Measurements from ENCODE around the gene CLDND2.
"Not testable (repeated sequence)": the region's sequence is repeated elsewhere in the genome, so short reads cannot be mapped to it uniquely, and the experiment has no call there.

Gene CLDND2

GRCh38 chr19:51368366-51369282 is at the start of gene CLDND2:
Gene CLDND2 (minus strand): TSS chr19:51369003. CDS start chr19:51368577, 426 bp downstream.
- DNase-seq (ENCODE audit: low spot score) = no peak

GRCh38 chr19:51417810-51418157 is 49.0 kb upstream of the CLDND2 start:
- DNase-seq (ENCODE audit: low spot score) = no peak

DNA sequence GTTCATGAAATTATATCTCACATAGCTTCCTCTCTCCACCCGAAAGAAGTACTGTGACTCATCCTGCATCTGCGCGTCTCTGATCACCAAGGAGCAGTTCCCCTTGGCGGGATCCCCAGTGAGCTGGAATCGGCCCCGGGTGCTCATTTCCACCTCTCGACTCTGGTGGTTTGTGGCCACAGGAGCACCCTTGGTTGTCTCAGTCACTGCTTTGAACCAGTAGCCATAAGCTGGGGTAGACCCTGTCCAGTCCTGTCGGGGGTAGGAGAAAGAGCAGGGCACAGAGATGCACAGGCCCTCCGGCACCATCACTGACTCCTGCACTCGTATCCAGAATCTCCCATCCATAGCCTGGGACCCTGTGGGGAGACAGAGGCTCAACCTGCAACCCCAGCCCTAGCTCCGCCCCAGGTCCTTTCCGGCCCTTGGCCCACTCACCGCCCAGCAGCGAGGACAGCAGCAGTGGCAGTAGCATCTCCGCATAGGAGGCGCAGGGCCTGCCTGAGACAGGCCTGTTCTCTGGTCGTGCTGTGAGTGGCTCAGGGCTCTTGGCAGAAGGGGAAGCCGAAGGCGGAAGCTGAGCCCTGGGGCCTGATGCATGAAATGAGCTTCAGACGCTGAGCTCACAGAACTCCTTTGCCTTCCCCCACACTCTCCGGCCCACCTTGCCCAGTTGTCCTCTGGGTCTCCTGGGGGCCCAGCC is 48.5 kb upstream of the CLDND2 start, which contains the start of gene SIGLEC10:
SIGLEC10 (minus strand) TSS at position 536 of the 703 bp plus-strand sequence; CDS start at position 475, 61 bp downstream.
- no peak for DNase-seq (ENCODE audit: low spot score)

- DNase-seq (ENCODE audit: low spot score) = not testable (repeated sequence)
Measured at GRCh38 chr19:51416422-51416821, 47.6 kb upstream of the CLDND2 start.

GRCh38 chr19:51415187-51415586 is 46.4 kb upstream of the CLDND2 start:
- no peak for DNase-seq (ENCODE audit: low spot score)

- DNase-seq (ENCODE audit: low spot score) = no peak
Measured at GRCh38 chr19:51410950-51411748, 42.3 kb upstream of the CLDND2 start.

- DNase-seq (ENCODE audit: low spot score) = peak; percentile 36
Measured at GRCh38 chr19:51407511-51408131, 38.8 kb upstream of the CLDND2 start.

DNA sequence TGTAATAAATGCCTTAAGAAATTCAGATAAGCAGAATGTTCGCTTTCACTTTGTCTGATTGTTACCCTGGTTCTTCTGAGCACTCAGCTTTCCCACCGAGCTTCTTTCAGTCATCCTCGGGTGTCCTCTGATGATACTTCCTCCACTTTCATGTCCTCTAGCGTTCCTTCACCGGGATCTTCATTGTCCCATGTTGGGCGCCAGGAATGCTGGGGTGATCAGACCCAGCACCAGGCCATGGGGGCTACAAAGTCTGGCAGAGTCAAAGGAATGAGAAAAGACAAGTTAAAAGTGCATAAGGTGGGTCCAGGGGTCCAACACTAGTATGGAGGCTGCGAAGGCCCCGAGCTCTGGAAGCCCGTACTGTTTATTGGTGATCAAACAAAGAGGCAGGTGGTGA is 33.3 kb upstream of the CLDND2 start:
- no peak for DNase-seq (ENCODE audit: low spot score)

DNA sequence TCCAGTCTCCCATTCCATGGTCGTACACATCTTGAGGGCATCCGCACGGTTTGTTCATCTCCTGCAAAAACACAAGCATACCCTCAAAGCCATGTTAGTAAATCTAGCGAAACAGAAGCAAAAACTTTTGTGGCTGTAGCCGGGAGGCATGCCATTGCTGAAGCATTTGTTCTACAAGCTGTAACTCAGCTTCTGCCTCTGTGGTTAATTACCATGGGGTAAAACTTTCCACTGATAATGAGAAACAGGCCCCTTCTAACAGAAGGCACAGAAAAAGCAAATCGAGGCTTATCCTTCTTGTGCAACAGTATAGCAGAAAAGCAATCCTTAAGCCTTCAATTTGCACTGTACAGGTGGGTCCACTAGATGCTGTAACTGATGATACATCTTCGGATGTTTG is 31.1 kb upstream of the CLDND2 start:
- DNase-seq (ENCODE audit: low spot score) = not testable (repeated sequence)

GRCh38 chr19:51399231-51399630 is 30.4 kb upstream of the CLDND2 start:
- no peak for DNase-seq (ENCODE audit: low spot score)

GRCh38 chr19:51398096-51398704 is 29.4 kb upstream of the CLDND2 start:
- DNase-seq (ENCODE audit: low spot score) = peak; percentile 58

DNA sequence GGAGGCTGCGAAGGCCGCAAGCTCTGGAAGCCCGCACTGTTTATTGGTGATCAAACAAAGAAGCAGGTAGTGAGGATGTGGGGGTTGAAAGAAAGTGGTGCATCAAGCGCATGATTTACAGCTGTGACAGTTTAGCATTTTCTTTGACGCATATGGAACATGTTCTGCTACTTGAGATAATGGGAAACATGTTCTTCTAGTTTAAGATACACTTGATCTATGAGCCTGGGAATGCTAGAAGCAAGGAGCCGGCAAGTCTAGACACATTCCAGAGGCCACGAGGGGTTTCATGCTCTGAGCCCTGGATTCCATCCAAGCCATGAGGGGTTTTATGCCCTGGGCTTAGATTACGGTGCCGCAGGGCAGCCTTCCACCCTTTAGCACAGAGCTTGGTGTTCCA is 28.6 kb upstream of the CLDND2 start:
- DNase-seq (ENCODE audit: low spot score) = not testable (repeated sequence)

- DNase-seq (ENCODE audit: low spot score) = no peak
Measured at GRCh38 chr19:51396175-51396574, 27.4 kb upstream of the CLDND2 start.

GRCh38 chr19:51394050-51394836 is 25.4 kb upstream of the CLDND2 start:
- DNase-seq (ENCODE audit: low spot score) = peak; percentile 98

GRCh38 chr19:51392701-51393100 is 23.9 kb upstream of the CLDND2 start:
- no peak for DNase-seq (ENCODE audit: low spot score)

GRCh38 chr19:51391073-51391611 is 22.3 kb upstream of the CLDND2 start:
- DNase-seq (ENCODE audit: low spot score) = no peak

DNA sequence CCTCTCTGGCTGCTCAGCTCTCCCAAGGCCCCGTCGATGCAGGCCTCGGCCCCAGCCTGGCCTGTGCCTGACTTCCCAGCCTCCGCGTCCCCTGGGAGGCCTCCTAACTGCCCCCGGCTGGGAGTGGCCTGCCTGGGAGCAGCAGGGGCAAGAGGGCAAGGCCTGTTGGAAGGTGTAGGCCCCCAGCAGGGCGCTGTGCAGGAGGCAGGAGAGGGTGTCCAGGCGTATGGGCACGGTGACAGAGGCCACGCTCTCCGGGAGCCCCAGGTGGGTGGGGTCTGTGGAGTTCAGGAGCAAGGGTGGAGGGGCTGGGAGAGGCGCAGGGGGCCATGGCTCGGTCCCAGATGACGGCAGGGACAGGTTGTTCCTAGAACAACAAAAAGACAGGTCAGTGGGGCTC is 20.3 kb upstream of the CLDND2 start:
- DNase-seq (ENCODE audit: low spot score) = no peak

DNA sequence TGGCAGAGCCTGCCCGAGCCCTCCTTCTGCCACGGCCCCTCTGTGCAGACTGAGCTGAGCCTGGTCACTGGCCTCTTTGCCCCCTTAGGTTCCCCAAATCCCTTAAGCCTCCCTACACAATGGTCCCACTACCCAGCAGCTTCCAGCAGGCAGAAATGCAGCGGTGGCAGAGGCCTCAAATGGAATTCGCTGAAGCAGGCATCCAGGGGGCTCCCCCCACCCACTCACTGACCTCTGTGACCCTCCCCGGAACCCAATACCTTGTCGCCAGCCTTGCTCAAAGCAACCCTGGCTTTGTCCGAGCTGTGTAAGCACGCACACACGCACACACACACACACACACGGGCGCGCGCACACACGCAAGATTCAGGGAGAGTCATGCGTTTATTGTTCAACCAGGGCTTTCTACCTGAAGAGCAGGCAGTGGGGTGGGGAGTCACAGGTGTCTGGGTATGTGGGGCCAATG is 19.2 kb upstream of the CLDND2 start, which contains the start of gene LIM2:
LIM2 (minus strand) TSS at position 51 of the 466 bp plus-strand sequence. CDS start 531 bp downstream, outside the sequence.
- DNase-seq (ENCODE audit: low spot score) = no peak

GRCh38 chr19:51386882-51387520 is 18.2 kb upstream of the CLDND2 start:
- no peak for DNase-seq (ENCODE audit: low spot score)
